Stimulated activated CD4-positive, alpha-beta T cell treated with anti-CD3 and anti-CD28 coated beads, Interleukin-15, amount 100 ng/mL, for 48 hours (primary cell): ENCODE results near the gene CETP.
A peak's percentile ranks its signal among the peaks of the same experiment; 100 is the strongest.
"Not testable (repeated sequence)": the region's sequence is repeated elsewhere in the genome, so short reads cannot be mapped to it uniquely, and the experiment has no call there.

Experiments used
- DNase-seq, 2 donors: peaks; one replicate each; pipeline ENCODE4 v3.0.0-alpha.2; 2020; ENCODE audit warnings: low read depth in 2 of 2

CETP gene

GRCh38 chr16:56981729-56982271 lies 20.1 kb downstream of the CETP start:
- no peak for DNase-seq

DNA sequence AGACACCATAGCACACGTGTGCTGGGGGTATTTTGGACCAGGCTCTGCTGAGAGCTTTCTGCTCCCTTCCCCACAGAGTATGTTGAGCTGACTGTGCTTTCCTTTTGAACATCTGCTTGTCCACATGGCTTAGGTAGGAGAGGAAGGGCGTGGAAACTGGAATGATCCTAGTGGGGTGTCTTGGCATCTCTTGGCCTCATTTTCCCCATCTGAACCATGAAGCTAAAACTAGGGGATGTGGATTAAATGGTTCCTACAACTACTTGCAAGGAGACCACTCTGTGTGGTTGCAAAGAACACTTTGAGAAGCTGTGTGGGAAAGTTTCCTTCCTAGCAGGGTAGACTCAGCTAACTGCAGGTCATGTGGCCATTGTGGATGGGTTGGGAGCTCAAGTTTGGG lies 20.9 kb downstream of the CETP start:
- DNase-seq: no peak

GRCh38 chr16:56983211-56983751 lies 21.5 kb downstream of the CETP start:
- DNase-seq: no peak

DNA sequence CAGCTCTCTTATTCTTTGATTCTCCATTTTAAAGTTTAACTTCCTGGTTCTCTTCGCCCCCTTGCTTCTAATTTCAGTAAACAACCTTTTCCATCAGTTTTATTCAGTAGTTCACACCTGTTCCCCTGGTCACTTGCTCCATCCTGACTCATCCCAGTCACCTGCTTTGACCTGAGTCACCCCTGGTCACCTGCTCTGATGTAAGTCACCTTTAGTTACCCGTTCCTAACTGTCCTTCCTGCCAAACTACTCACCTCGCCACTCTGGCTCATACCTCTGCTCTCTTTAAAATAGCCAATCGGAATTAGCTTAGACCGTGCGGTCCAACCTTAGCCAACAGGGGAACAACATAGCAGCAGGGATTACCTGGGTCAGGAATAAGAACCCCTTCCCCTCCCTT lies 22.9 kb downstream of the CETP start:
- no peak for DNase-seq

DNA sequence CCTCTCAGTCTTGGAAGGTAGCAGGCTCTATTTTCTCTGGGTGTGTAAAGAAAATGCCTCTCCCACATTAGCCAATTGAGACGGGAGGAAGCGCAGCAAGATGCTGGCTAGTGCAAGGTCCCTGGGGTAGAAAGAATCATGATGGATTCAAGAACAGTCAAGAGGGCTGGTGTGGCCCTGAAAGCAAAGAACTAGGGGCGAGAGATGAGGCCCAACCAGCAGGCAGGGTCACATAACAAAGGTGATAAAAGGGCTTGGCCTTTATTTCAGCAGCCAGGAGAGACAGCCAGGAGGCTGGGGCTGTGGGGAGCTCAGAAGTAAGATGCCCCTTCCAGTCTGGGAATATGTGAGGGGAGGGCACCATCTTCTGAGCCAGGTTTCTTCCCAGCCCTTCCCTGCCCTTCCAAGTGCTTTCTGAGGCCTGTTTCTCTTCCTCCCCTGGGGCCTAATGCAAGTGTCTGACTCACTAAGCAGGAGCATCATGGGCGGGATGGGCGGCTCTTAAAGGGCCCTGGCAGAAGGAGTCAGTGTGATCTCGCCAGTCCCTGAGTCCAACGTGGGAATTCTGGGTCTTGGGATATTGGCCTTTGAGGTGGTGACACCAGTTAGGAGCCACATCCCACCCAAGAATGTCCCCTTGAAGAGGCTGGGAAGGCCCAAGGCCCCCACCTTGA lies 23.7 kb downstream of the CETP start:
- no peak for DNase-seq

- no peak for DNase-seq
These were observed 24.2 kb downstream of the CETP start for GRCh38 chr16:56985962-56986360.

DNA sequence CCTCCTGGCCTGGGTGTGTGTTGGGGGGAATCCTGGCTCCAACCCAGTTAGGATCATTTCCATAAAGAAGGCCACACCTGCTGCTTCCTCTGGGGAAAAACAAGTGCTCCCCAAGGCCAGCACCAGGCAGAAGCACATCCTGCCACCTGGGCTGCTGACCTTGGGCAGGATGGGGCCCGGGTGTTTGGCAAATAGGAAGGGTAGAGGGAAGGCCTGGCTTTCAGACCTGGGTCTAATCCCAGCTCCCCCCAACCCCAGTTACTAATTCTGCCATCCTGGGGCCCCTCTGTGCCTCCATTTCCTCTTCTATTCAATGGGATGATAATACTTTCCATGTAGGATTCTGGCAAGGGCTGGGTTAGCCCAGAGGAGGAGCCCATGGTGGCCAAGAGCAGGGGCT lies 24.6 kb downstream of the CETP start:
- DNase-seq: no peak

- DNase-seq: not testable (repeated sequence)
These were observed 25.2 kb downstream of the CETP start for GRCh38 chr16:56986908-56987307.

DNA sequence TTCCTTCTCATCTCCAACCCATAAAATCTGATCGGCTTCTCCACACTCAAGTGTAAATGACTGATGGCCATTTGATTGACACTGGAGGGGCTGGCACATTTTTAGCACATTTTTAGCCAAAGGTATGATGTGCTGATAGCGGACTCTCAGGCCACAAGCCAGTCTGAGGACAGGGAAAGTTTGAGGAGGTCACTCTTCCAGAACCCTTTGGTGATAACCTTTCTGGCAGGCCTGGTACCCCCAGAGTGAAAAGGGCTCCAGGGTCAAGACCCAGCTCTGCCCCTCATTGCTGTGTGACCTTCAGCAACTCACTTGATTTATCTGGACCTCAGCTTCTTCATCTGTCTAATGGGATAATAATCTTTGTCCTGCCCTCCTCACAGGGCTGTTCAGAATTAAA lies 25.9 kb downstream of the CETP start:
- DNase-seq: no peak

GRCh38 chr16:56988161-56988947 lies 26.6 kb downstream of the CETP start:
- no peak for DNase-seq

DNA sequence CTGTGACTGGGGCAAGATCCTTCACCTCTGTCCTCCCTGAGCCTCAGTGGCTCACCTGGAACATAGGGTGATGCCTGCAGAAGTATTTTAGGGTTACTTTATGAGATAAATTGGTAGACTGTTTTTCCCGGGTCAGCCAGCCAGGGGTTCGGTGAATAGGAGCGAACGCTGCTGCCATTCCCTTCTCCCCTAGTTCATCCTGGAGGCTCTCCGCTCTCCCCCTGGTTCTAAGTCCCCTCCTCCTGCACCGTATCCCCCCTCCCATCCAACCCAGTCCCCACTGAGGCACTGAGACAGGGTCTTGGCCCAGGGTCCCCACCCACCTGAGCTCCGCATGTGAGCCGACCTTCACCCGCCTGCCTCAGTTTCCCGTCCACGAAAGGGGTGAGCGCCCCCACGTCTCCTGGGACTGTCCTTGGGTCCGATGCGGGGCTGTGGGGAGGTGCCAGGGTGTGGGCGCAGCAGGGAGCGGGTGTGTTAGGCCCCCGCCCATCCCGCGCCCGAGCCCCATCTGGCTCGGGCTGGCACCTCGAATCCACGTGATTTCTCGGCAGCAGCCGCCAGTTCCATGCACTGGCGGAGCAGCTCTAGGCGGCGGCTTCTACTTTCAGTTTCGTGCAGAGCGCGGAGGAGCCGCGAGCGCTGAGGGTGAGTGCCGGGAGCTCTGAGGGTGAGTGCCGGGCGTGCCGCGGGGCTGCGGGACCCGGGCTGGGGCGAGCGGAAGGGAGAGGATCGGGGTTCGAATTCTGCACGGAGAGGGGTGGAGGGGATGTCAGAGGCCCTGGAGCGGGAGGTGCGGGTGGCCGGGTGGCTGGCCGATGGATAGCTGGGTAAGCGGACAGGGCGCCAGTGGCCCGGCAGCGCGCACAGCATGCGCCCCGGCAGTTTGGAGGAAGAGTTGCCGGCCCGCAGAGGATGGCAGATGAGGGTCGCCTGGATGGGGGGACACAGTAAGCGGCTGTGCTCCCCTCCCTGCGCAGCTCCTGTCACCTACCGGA lies 27.5 kb downstream of the CETP start, which contains the start of gene NLRC5:
Gene NLRC5, plus strand, starts transcription at position 610 of the 998 bp plus-strand sequence. CDS start 31,156 bp downstream, outside the sequence.
- DNase-seq: peak; percentile 90 to 91

DNA sequence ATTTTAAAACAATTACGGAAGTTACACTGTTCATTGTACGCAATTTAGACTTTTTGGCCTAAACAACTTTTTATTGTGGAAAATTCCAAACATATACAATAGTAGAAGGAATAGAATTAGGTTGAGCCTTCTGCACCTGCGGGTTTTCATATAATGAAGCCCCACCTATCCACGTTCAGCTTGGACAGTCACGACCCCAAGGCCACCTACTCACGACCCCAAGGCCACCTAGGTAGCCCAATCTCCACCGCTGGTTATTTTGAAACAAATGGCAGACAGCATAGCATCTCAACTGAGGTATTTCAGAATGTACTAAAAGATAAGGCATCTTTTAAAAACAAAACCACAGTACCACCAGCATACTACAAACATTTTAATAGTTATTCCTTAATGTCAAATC lies 28.2 kb downstream of the CETP start:
- no peak for DNase-seq

DNA sequence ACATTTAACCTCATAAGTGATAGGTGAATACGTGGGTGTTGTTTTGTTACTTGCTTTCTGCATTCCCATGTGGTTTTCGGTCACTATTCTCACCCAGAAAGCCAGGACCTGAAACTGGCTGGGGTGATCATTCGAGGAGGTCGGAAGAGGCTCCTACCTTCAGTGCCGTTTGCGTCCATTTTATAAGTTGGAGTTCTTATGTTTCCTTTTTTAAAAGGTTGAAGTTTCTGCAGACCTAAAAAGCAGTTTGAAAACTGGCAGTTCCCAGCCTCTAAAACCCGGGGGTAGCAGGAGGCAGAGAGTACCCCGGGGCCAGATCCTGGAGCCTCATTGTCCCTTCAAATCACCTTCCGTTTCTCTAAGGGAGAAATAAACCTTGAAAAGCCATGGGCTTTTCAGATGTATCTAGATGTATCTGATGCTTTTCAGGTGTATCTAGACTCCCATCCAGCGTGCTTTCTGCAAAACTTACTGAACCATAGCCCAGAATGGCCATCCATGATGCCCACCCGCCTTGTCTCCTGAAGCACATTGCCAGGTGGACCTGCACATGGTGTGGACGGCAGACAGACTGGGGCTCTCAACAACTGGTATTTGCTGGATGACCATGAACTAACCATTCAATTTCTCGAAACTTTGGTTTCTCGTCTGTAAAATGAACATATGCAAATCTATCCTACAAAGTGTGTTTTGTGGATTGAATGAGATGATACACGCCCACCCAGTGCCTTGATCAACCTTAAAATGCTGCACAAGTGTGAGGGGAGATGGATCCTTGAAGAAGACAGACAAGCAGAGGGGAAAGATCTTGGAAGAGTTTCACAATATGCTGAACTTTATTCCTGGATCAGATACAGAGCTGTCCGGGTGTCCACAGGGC lies 28.9 kb downstream of the CETP start:
- DNase-seq: no peak

DNA sequence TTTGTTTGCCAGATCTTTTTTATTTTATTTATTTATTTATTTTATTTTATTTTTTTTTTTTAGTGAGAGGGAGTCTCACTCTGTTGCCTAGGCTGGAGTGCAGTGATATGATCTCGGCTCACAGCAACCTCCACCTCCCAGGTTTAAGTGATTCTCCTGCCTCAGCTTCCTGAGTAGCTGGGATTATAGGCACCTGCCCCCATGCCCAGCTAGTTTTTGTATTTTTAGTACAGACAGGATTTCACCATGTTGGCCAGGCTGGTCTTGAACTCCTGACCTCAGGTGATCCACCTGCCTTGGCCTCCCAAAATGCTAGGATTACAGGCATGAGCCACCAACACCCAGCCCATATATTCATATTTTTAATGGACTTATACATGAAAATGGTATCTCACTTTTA lies 30.7 kb downstream of the CETP start:
- DNase-seq: not testable (repeated sequence)

- no peak for DNase-seq
These were observed 31.5 kb downstream of the CETP start for GRCh38 chr16:56993204-56993603.

- no peak for DNase-seq
These were observed 32.6 kb downstream of the CETP start for GRCh38 chr16:56994311-56994710.

GRCh38 chr16:56995136-56995805 lies 33.5 kb downstream of the CETP start:
- DNase-seq: no peak

DNA sequence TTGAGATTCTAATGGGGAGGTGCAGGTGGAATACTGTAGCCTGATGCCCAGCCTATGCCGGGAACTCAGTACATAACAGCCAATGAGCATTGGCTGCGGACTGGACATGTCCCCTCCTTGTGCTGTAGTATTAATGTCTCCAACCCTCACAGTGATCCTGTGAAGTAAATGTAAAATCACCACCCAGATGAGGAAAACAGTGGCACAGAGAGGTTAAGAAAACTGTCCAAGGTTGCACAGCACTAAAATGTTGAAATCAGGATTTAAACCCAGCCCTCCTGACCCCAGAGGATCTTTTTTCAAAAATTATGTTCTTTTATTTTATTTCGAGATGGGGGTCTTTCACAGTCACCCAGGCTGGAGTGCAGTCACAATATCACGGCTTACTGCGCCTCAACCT lies 35.5 kb downstream of the CETP start:
- DNase-seq: no peak

GRCh38 chr16:56997931-56998330 lies 36.2 kb downstream of the CETP start:
- DNase-seq: no peak

GRCh38 chr16:56998352-56998751 lies 36.6 kb downstream of the CETP start:
- no peak for DNase-seq
